GM15510 (cell line): ENCODE results near the gene COL15A1.

Experiments used
- POLR2A ChIP-seq: IDR thresholded peaks from 3 replicates; pipeline ENCODE4 v1.6.1; 2011; ENCODE audit warnings: borderline replicate concordance; ENCODE audit not compliant: insufficient read length; ENCODE audit errors: extremely low read depth

Gene COL15A1

GRCh38 chr9:99050292-99050911 lies 106.7 kb downstream of the COL15A1 start:
- TF ChIP-seq POLR2A = no peak

- no peak for TF ChIP-seq POLR2A
Observed at GRCh38 chr9:99050924-99051323, 107.2 kb downstream of the COL15A1 start.

GRCh38 chr9:99051406-99051805 lies 107.7 kb downstream of the COL15A1 start:
- TF ChIP-seq POLR2A = no peak

GRCh38 chr9:99051851-99052250 lies 108.1 kb downstream of the COL15A1 start:
- TF ChIP-seq POLR2A = no peak

GRCh38 chr9:99052815-99053715 lies 109.4 kb downstream of the COL15A1 start:
- TF ChIP-seq POLR2A = no peak

GRCh38 chr9:99054581-99054980 lies 110.9 kb downstream of the COL15A1 start:
- no peak for TF ChIP-seq POLR2A

- no peak for TF ChIP-seq POLR2A
Observed at GRCh38 chr9:99055384-99055783, 111.7 kb downstream of the COL15A1 start.

GRCh38 chr9:99056186-99056585 lies 112.5 kb downstream of the COL15A1 start:
- TF ChIP-seq POLR2A = no peak

- TF ChIP-seq POLR2A = no peak
Observed at GRCh38 chr9:99056886-99057664, 113.4 kb downstream of the COL15A1 start.

- no peak for TF ChIP-seq POLR2A
Observed at GRCh38 chr9:99057665-99058625, 114.2 kb downstream of the COL15A1 start.

- no peak for TF ChIP-seq POLR2A
Observed at GRCh38 chr9:99058964-99059921, 115.5 kb downstream of the COL15A1 start.

GRCh38 chr9:99060621-99061020 lies 116.9 kb downstream of the COL15A1 start:
- no peak for TF ChIP-seq POLR2A

- TF ChIP-seq POLR2A = no peak
Observed at GRCh38 chr9:99062549-99062948, 118.8 kb downstream of the COL15A1 start.
